ENCODE measurements around the gene OBP2B.

- TF ChIP-seq, protein P1, sequence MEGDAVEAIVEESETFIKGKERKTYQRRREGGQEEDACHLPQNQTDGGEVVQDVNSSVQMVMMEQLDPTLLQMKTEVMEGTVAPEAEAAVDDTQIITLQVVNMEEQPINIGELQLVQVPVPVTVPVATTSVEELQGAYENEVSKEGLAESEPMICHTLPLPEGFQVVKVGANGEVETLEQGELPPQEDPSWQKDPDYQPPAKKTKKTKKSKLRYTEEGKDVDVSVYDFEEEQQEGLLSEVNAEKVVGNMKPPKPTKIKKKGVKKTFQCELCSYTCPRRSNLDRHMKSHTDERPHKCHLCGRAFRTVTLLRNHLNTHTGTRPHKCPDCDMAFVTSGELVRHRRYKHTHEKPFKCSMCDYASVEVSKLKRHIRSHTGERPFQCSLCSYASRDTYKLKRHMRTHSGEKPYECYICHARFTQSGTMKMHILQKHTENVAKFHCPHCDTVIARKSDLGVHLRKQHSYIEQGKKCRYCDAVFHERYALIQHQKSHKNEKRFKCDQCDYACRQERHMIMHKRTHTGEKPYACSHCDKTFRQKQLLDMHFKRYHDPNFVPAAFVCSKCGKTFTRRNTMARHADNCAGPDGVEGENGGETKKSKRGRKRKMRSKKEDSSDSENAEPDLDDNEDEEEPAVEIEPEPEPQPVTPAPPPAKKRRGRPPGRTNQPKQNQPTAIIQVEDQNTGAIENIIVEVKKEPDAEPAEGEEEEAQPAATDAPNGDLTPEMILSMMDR (conservative IDR thresholded peaks at IDR 0.05 in 1 of 2, IDR thresholded peaks at IDR 0.05 in 1 of 2; ENCODE audit: low read depth in 1 of 2, low read length in 2 of 2): no peak
- TF ChIP-seq EZH2 (IDR thresholded peaks at IDR 0.05; ENCODE audit: low read length, missing control alignments): no peak
These were observed 16.3 kb upstream of the OBP2B start for GRCh38 chr9:133225171-133226011.
